GM21825 (cell line): ENCODE measurements around the gene SLC9A2.

Experiments
- ATAC-seq: cut with Tn5 transposase; IDR thresholded peaks from one replicate; pipeline ENCODE4 v1.9.1; 2021; ENCODE audit warnings: mild to moderate bottlenecking, moderate library complexity; ENCODE audit not compliant: unreplicated experiment

Gene SLC9A2

DNA sequence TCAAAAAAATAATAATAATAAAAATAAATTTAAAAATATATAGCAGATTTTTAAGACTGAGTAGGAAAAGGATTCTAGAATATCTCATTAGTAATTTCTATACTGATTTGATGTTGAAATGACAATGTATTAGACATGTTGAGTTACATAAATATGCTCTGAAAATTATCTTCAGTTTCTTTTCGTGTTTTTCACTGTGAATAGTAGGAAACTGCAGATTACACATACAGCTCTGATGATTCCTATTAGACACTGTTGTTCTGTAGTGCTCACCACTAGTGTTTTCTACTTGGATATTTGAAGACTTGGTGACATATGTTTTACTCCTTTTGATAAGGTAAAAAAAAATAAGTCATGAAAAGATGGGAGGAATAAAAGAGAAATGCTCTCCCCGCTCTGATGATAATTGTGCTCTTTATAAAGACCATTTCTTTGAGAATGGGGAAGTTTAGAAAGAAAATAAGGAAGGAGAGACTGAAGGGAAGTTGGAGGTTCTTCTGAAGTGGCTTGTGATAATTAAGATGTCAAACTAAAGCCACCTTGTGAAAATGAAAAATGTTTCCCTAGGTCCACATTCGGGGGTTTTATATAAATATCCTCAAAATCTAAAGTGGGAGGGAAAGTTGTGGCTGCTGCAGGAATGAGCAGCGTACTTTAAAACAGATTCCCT is 52.9 kb downstream of the SLC9A2 start:
- no peak for ATAC-seq

DNA sequence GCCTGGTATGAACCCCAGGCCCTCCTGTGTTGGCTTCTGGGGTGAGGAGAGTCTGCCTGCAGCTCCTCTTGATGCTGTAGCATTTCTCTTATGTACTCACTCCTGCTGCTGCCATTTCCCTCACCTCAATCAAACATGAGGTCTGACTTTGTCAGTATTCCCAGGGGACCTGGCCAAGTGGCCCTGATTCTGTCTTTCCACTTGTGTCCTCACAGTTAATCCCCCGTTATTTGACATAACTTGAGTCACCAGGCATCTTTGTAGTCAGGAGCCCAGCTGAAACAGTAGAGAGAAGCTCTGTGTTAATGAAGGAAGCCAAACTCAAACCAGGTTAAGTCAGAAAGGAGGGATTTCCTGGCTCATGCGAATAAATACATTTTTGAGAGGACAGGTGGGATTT is 55.0 kb downstream of the SLC9A2 start:
- ATAC-seq = no peak

DNA sequence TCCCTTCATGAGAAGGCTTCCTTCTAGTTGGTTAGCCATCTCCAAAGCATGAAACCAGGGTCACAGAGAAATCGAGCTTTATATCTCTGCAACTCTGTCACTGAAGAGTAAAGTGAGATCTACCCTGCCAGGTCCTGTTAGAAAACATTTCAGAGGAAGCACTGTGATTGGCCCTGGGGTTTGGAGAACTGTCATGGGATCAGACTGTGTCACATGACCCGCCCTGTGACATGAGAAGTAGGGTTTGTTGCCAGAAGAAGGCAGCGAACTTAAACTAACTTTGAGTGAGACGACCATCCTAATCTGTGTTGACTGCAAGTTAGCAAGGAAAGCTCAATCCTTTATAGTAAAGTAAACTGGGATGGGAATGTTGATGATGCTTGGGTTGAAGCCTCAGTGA is 55.5 kb downstream of the SLC9A2 start:
- ATAC-seq = no peak

DNA sequence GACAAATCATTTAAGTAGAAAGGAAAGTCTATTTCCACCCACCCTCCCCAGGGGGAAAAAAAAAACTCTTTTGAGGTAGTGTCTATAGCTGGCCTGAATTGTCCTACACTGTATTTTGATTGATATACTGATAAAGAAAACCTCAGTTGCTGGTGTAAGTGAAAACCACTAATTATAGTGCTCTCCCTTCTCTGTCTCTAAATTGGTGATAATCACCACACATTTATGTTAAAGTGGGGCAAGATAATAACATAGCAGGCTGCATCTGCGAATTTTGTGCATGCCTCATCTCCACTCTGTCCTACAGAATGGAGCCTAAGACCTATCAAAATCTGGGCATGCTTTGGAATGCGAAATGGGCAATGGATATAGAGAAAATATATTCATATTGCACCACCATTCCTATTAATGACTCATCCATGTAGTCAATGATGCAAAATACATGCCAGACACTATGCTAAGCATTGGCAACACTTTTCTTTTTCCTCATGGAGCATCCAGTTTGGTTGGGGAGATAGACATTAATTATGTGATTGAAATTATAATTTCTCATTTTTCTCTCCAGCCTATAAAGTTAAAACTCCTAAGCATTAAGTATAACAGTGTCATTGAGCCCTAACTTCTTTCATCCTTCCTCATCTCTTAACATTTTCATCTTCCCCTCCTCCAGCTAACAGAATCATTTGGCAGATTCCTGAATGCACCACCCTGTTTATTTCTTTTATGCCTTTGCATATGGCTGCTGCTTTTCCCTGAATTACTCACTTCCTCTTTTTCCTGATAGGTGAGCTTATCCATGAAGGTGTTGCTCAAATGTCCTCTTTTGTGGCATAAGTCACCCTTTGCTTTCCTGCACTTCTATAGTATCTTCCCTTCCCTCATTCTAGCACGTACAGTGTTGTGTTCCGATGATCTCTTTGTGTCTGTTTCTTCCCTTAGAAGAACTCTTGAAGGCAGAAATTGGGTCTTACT is 58.2 kb downstream of the SLC9A2 start:
- ATAC-seq = no peak

DNA sequence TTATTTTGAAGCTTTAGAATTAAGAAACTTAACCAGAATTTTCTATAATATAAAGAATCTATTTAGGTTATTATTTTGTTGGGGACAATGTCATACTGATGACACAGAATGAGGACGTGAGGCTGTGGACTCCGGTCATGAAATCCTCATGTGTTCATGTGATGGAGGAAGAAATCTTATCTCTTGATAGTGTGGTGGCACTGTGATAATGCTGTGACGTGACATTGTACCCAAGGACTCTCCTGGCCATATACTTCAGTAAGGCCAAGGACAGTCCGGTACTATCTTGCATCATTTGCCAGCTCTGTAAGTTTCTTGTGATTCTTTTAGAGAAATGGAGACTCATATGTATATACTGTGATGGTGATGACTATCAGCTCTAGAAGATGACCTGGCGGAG is 59.1 kb downstream of the SLC9A2 start:
- no peak for ATAC-seq

DNA sequence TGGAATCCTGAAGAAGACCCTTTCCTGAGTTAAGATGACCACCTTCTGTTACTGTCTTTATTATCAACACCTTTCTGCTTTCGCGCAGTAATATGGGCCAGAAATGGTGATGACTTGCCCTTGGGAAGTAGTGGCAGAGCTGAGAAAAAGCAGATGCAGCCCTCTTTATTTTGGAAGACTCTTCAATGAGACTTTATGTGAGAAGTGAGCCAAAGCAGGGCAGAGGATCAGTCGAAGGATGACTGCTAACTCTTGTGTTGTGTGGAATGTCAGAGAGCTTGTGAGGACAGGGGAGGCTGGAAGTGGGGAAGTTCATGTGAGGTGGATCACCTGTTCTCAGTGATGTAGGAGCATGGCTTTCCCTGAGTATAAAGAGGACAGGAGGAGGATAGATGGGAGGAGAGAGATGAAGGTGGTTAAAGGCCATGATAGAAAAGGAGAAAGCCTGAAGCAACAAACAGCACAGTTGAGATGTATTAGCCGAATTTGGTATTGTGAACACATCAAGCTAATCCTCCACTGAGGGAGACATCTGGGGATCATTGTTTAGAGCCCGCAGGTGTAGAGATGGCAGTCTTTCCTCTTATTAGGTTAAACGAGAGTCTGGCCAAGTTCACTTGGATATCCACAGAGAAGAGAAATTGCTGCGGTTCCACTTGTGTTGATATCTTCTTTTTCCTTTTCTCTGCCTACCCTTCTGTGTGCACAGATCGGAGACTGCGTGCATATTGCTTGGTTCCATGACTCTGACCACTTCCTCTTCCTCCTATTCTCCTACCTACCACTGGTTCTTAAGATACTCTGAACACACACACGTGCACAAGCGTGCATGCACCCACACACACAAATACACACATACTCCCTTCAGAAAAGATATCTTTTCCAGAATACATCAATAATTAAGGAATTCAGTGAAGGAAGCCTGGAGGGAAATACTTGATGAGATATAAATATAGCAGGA is 67.4 kb downstream of the SLC9A2 start:
- ATAC-seq = no peak

DNA sequence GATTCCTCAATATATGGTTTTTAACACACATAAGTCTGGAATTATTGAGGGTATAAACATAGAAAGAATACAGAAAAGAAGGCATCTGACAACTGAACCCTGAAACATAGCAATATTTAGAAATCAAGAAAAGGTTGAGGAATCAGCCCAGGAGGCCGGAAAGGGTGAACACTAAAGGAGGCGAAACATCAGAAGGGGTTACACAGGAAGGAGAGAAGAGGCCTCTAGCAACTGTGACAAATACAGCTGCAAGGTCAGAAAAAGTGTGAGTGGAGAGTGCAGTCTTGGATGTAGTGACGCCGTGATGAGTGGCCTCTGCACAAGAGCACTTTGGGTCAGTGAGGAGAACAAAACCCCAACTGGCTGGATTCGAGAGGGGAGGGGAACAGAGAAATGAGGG is 70.7 kb downstream of the SLC9A2 start:
- ATAC-seq = no peak

DNA sequence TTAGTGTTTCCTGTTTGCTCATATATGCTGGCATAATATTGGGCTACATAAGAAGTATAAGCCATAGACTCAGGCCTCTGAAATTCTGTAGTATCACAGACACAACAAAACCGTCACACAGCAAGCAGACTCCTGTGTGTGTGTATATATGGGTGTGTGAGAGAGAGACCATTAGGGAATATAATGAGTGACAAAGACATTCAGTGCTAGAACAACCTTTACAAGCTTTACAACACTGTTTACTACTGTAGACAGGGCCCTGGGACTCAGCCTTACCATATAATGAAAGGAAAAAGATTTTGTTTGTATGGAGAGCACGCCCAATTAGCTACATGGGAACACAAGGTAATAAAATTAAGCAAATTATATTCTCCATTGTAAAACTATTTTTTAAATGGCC is 77.1 kb downstream of the SLC9A2 start:
- ATAC-seq = no peak

DNA sequence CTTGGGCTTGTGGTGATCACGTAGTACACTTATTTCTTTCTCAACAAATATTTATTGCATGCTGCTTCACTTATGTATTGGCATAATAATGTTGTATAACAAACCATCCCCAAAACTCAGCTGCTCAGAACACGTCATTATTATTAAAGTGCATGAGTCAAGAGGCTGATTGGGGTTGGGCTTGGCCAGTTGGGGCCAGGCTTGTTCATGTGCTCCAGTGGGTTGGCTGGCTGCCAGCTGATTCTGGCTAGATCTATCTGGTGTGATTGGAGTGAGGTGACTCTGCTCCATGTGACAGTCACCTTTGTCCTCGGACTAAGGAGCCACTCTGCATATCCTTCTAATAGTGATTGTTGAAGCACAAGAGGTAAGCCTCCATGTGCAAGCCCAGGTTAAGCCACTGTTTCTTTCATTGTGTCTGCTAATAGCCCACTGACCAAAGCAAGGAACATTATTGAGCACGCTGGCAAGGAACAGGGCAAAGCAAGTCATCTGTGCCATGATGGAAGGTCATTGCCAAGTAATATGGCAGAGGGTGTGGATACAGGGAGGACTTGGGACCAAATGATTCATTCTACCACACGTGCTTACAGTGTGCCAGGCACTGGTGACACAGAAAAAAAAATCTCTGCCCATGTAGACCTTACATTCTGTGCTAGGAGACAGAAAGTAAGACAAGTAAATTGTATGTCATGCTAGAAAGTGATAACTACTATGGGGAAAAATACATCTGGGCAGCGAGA is 79.2 kb downstream of the SLC9A2 start:
- ATAC-seq = no peak

DNA sequence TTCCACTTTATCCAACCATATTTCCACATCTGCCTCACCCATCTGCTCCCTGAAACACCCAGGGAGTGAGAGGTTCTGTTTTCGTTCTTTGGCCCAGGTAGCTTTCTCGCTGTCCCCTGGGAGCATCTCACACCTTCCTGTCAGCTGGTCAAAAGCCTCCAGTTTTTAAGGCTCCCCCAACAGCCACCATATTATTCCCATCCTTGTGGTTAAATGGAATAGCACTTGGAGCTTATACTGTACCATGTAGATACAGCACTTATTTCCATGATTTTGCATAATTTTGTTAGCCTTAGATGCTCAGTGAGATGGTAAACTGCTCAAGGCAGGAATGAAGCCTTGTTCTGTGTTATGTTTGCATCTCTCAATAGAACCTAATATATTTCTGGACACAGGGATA is 84.0 kb downstream of the SLC9A2 start:
- no peak for ATAC-seq

DNA sequence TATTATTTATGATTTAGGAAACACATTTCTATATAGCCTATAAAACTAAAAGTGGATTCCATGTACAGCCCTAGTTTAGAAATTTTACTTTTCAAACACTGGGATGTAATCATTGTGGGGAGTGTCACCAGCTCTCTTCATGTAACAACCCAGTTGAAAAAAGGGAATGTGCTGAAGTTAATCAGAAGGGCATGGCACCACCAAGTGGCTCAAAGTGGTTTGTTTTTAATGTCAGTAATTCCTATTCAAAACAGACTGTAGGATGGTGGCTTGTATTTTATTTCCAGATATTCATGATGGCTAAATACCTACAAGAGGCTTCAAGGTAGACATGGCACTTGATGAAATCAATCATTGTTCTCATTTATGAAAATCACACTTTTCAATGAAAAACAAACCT is 84.4 kb downstream of the SLC9A2 start:
- no peak for ATAC-seq

DNA sequence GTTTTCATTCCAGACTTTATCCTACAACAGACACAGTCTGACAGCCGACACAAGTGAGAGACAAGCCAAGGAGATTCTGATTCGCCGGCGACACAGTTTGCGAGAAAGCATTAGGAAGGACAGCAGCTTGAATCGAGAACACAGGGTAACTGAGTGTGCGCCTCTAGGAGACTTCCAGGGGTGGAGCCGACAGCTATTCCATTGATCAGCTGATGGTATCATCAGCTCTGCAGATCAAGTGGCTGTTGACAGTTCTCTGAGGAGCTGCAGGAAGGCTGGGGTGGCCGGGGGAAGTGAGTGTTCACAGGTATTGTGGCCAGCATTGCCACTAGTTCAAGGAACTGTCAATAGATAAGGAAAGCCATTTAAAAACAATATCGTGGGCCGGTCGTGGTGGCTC is 85.2 kb downstream of the SLC9A2 start:
- ATAC-seq = no peak

DNA sequence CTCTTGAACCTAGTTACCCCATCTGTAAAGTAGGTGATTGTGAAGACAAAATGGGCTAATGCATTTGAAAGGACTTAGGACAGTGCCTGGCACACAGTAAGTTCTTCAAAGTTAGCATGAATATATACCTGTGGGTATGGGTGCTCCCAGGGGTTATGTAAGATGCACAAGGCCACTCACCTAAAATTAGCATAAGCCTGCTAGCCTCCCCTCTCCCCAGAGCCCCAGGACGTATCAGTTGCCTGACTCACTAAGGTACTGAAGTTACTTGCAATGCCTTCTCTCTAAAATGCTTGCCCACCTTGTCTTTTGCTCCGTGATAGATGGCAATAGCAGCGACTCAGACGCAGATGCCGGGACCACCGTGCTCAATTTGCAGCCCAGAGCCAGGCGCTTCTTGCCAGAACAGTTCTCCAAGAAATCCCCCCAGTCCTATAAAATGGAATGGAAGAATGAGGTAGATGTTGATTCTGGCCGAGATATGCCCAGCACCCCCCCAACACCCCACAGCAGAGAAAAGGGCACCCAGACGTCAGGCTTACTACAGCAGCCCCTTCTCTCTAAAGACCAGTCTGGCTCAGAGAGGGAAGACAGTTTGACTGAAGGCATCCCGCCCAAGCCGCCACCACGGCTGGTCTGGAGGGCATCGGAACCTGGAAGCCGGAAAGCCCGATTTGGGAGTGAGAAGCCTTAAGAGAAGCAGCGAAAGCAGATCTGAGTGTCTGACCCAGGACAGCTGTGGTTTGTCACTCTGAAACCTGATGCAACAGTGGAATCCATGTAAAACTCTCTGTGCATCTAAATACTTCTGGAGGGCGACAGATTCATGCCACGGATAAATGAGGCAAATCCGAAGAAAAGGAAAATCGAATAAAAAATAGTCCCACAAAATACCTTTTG is 88.7 kb downstream of the SLC9A2 start:
- no peak for ATAC-seq

DNA sequence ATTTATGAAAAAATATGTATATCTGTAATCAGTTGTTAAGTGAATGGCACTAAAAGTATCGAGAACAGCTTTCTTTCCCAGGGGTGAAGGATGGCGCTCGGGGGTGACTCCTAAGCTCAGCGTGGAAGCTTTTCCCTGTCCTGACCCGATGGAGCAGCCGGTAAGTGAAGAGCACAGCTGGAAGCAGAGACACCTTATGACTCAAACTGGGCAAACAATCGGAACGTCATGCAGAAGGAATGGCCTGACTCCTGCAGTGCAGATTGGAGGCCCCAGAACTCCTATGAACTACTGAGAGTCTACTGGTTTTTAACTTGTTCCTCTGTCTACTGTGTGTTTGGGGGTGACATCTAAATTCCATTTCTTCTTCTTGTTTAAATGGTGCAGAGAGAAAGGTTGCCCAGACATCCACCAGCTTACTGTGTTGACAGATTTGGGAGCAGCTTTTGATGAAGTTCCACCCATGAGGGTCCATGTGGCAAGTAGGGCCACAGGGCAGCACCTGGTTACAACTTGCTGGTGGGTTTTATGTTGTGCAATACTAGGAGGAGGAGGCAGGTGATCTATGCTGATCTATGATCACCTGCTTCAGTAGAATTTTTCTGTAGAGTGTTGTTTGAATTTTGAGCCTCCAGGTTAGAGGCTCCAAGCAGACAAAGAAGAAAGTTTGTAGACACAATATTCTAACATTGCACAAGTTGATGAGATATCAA is 89.7 kb downstream of the SLC9A2 start:
- ATAC-seq = no peak

DNA sequence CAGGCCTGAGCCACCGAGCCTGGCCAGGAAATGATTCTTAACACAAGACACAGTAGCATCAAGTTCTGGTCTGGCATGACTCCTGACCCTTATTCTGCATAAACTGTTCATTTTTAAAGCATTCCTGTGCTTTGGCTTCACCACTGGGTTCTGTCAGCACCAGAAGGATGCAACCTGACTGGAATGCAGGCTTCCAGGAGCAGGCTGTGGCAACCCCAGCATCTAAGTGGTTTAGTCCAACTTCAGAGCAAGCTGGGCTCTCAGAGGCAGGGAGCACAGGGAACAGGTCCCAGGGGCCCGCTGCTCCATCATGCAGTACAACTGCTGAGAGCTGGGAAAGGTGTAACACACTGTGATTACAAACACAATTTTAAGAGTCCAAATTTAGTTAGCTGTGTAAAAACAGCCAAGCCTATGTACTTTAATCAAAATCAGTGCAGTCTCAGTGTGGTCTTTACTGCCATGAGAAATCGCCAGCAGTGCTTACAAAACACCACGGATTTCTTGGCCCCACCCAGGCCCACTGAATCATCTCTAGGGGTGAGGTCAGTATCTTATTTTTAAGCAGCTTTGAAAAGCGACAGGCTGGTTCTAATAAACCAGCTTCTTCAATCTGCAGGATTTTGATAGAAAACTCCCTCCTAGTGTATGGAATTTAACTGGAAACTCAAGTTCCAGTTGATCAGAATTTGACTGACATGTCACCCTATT is 98.1 kb downstream of the SLC9A2 start:
- ATAC-seq = no peak

DNA sequence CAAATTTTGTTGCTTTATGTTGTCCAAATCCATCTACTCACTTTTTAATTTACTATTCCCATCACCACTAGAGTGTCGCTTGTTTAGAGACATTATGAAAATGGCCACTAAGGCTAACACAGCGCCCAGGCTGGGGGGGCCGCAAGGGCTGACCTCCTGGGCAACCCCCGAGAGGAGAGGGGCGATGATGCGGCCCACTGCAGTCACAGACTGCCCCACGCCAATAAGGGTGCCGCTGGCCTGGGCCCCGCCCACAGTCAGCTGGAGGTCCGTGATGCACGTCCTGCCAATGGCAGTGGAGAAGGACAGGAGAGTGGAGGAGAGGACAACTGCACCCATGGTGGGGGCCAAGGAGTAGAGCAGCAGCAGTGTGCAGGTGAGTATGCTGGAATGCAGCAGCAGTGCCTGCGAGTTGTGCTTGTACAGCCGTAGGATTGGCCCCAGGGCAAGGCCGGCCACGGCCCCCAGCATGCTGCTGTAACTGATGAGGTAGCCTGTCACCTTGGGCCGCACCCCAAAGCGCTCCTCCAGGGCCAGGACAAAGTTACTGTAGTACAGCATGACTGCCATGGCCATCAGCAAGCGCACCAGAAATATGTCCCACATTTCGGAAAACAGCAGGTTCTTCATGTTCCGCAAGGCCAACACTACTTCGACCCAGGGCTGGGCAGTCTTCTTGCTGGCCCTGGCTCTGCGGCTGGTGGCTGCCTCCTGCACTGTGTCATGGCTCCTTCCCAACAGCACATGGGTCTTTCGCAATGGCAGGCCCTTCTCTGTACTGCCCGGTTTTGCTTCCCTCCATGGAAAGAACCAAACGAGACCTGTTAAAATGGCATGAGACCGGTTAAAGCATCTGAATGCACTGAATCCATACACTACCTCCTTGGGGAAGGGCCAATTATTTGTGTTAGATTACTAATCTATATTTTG is 99.3 kb downstream of the SLC9A2 start:
- ATAC-seq = no peak

DNA sequence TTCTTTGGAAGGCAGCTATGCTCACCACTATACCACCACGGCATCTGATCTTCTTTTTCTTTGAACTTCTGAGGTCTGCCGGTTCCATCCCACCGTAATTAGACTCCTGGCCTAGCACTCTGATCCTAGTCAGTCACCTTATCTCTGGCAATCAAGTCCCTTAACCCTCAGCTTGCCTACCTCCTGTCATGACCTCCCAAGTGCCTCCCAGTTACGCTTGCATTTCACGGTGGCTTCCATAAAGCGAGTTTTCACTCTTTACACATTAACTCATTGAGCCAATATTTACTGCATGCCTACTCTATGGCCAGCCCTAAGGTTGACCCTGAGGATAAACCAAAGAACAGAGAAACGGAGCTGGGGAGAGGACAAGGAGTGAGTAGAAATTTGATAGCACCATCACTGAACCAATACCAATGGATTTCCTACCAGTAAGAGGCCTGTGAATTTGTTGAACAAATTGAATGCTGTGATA is 104.7 kb downstream of the SLC9A2 start:
- no peak for ATAC-seq
